ENCODE data around the gene FRMD8. TPM values are rescaled to one million over a fixed set of nuclear protein-coding genes. Genes with fewer than 3 reads are reported as not detected.

Gene FRMD8
- total and polyA plus RNA-seq, 2 of the 8 experiments (the other 6 are each of a cell fraction or from before 2014, with no cell fraction given) = 15.0 to 19.2 TPM

DNA sequence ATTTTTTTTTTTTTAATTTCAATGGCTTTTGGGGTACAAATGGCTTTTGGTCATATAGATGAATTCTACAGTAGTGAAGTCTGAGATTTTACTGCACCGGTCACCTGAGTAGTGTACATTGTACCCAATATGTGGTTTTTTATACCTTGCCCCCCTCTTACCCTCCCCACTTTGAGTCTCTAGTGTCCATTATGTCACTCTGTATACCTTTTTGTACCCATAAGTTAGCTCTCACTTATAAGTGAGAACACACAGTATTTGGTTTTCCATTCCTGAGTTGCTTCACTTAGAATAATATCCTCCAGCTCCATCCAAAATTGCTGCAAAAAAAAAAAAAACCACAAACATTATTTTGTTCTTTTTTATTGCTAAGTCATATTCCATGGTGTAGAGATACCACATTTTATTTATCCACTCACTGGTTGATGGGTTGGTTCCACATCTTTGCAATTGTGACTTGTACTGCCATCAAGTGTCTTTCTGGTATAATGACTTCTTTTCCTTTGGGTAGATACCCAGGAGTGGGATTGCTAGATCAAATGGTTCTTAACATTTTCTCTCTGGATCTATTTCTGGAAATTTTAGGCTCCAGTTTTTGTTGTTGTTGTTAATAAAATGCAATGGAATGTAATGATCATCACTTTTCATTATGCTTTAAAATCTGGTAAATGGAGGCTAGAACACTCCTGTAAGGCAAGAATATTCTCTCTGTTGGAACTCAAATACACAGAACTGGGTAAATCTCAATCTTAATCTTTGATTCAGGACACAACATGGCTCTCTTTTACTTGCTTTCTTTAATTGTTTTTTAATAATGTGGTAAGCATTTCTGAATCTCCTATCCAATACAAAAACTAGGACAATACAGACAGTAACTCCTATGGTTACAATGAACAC, 46.5 kb downstream of the FRMD8 start:
- H3K79me1 ChIP-seq (ENCODE audit: low read depth, low read length) = no peaks in the 10 kb centered on the region; the same call in 1 of the 2 replicates
- no peak overlapping the region for H3K4me3 ChIP-seq (ENCODE audit: extremely low read depth in 1 of 4, insufficient read depth in 2 of 4, low read depth in 3 of 4, low read length in 4 of 4)
- no peaks in the 10 kb centered on the region for H3K27me3 ChIP-seq (replicated peaks in 1 of 4; ENCODE audit: control insufficient read depth in 3 of 4, extremely low read depth in 1 of 4, insufficient read depth in 3 of 4, low read length in 3 of 4)
- H4K91ac ChIP-seq (replicated peaks; ENCODE audit: insufficient read length, low read length) = no peak overlapping the region
- H3K36me3 ChIP-seq (ENCODE audit: control insufficient read depth in 2 of 4, insufficient read depth in 4 of 4, low read length in 3 of 4) = no peaks in the 10 kb centered on the region
- TF ChIP-seq, protein P1, sequence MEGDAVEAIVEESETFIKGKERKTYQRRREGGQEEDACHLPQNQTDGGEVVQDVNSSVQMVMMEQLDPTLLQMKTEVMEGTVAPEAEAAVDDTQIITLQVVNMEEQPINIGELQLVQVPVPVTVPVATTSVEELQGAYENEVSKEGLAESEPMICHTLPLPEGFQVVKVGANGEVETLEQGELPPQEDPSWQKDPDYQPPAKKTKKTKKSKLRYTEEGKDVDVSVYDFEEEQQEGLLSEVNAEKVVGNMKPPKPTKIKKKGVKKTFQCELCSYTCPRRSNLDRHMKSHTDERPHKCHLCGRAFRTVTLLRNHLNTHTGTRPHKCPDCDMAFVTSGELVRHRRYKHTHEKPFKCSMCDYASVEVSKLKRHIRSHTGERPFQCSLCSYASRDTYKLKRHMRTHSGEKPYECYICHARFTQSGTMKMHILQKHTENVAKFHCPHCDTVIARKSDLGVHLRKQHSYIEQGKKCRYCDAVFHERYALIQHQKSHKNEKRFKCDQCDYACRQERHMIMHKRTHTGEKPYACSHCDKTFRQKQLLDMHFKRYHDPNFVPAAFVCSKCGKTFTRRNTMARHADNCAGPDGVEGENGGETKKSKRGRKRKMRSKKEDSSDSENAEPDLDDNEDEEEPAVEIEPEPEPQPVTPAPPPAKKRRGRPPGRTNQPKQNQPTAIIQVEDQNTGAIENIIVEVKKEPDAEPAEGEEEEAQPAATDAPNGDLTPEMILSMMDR (IDR thresholded peaks at IDR 0.05; ENCODE audit: control extremely low read depth in 1 of 3, insufficient read depth in 1 of 3, low read depth in 1 of 3, low read length in 3 of 3) = peak in 2 of 3 experiments; percentile 32 to 33; a peak in 2 of 4 replicates
- TF ChIP-seq RAD21 (IDR thresholded peaks at IDR 0.05 in 1 of 2, conservative IDR thresholded peaks at IDR 0.05 in 1 of 2; ENCODE audit: low read depth in 2 of 2, low read length in 2 of 2) (peak; percentile 62 to 75), RNF2 (IDR thresholded peaks at IDR 0.05; ENCODE audit: borderline replicate concordance, low read depth, low read length, missing control alignments, poor library complexity, severe bottlenecking) (no peak)
- no peak overlapping the region for H2BK12ac ChIP-seq (ENCODE audit: low read depth, low read length)
- no peak overlapping the region for H3K9ac ChIP-seq (replicated peaks in 1 of 4; ENCODE audit: extremely low read depth in 1 of 4, low read depth in 3 of 4, low read length in 3 of 4)
- POLR2A ChIA-PET (ENCODE audit: partially characterized antibody) = interaction anchor here (0.7 to 1.0 kb wide), 2 partner anchors 14 to 64 kb away, joined by 3 read pairs; no protein-coding TSS in a partner anchor
- H3K23me2 ChIP-seq (ENCODE audit: low read depth, low read length) = no peaks in the 10 kb centered on the region
- DNase-seq (ENCODE audit: low read depth in 1 of 2, low spot score in 2 of 2) = no peak
- H2BK15ac ChIP-seq (ENCODE audit: low read length) = no peak overlapping the region
- H4K8ac ChIP-seq (ENCODE audit: extremely low read depth, insufficient read depth, low read length) = no peak overlapping the region
- no peak overlapping the region for H2BK5ac ChIP-seq (ENCODE audit: low read depth, low read length)
- H3K4me2 ChIP-seq (ENCODE audit: insufficient read depth in 1 of 2, low read depth in 2 of 2, low read length in 2 of 2) = no peak overlapping the region
- peaks cover 0 to 10% of the 10 kb centered on the region in 2 experiments for H4K20me1 ChIP-seq (replicated peaks in 1 of 2; ENCODE audit: control insufficient read depth in 1 of 2, insufficient read depth in 2 of 2, low read length in 2 of 2)
- H3K9me3 ChIP-seq (ENCODE audit: insufficient read depth in 2 of 2, low read depth in 1 of 2, low read length in 1 of 2) = no peaks in the 10 kb centered on the region
- H4K5ac ChIP-seq (ENCODE audit: insufficient read length, low read depth, low read length) = no peak overlapping the region
- no peaks in the 10 kb centered on the region for H3K79me2 ChIP-seq (ENCODE audit: control insufficient read depth in 1 of 2, insufficient read depth in 2 of 2, low read length in 2 of 2)
- FAIRE-seq = no peak
- H3K27ac ChIP-seq (ENCODE audit: low read depth, low read length) = no peak overlapping the region
- no peak overlapping the region for H3K56ac ChIP-seq (replicated peaks; ENCODE audit: insufficient read length, low read depth, low read length)
- peaks cover 0 to 15% (median 6%) of the 10 kb centered on the region in 4 experiments; a peak in 5 of 7 replicates for H3K4me1 ChIP-seq (replicated peaks in 1 of 4; ENCODE audit: control insufficient read depth in 3 of 4, insufficient read depth in 4 of 4, low read length in 3 of 4)
- no peak overlapping the region for H2BK20ac ChIP-seq (ENCODE audit: low read length)
- no peak overlapping the region for H3K14ac ChIP-seq (ENCODE audit: insufficient read length)
- no peak overlapping the region for H3K23ac ChIP-seq (ENCODE audit: insufficient read length)
- H2AK5ac ChIP-seq (ENCODE audit: low read depth, low read length) = no peak overlapping the region
- WGBS, 2 experiments (ENCODE audit: extremely low coverage in 1 of 2, insufficient coverage in 1 of 2, insufficient read length in 1 of 2, insufficient replicate concordance in 2 of 2, low coverage in 1 of 2, low lambda C conversion rate in 2 of 2, missing lambda C conversion rate in 1 of 2) = 100% methylated on average over 1 of the region's 1 CpG; no CpG with 5 or more reads in 1 of the 2 experiments
- CTCF ChIA-PET (ENCODE audit: partially characterized antibody) = interaction anchor here (0.6 to 1.5 kb wide), 11 partner anchors 9 to 128 kb away, joined by 3 to 8 read pairs (median 3); no protein-coding TSS in a partner anchor
- H2AFZ ChIP-seq (ENCODE audit: low read length) = no peak overlapping the region
- H3K18ac ChIP-seq (ENCODE audit: extremely low read depth, low read length) = no peak overlapping the region
- H2BK120ac ChIP-seq (replicated peaks; ENCODE audit: low read depth, low read length) = no peak overlapping the region
- H3K4ac ChIP-seq (replicated peaks; ENCODE audit: insufficient read length, low read depth, low read length) = no peak overlapping the region

All from H1 (cell line).